Glutamatergic neuron (in vitro differentiated cells): ENCODE measurements around the gene KANSL1L. TPM values are rescaled to one million over a fixed set of nuclear protein-coding genes. Genes with fewer than 3 reads are reported as not detected.
A peak's percentile ranks its signal among the peaks of the same experiment; 100 is the strongest.

Source experiments
- DNase-seq: peaks from one replicate; pipeline ENCODE4 v3.0.0; 2022
- H3K27ac Mint-ChIP-seq: one replicate; pipeline ENCODE4 v1.8.0; 2020; ENCODE audit warnings: mild to moderate bottlenecking, mixed read lengths, inconsistent platforms; ENCODE audit not compliant: unreplicated experiment
- H3K27me3 Mint-ChIP-seq: one replicate; pipeline ENCODE4 v1.8.0; 2020; ENCODE audit warnings: mild to moderate bottlenecking, moderate library complexity, mixed read lengths, inconsistent platforms; ENCODE audit not compliant: unreplicated experiment
- H3K36me3 Mint-ChIP-seq: one replicate; pipeline ENCODE4 v1.8.0; 2020; ENCODE audit warnings: mild to moderate bottlenecking, mixed read lengths, inconsistent platforms; ENCODE audit not compliant: unreplicated experiment
- H3K4me1 Mint-ChIP-seq: one replicate; pipeline ENCODE4 v1.8.0; 2020; ENCODE audit warnings: mild to moderate bottlenecking, low read depth, mixed read lengths, inconsistent platforms; ENCODE audit not compliant: unreplicated experiment
- H3K4me3 Mint-ChIP-seq: one replicate; pipeline ENCODE4 v1.8.0; 2020; ENCODE audit warnings: mild to moderate bottlenecking, mixed read lengths, inconsistent platforms; ENCODE audit not compliant: unreplicated experiment
- H3K9me3 Mint-ChIP-seq: one replicate; pipeline ENCODE4 v1.8.0; 2020; ENCODE audit warnings: mild to moderate bottlenecking, moderate library complexity, mixed read lengths, inconsistent platforms; ENCODE audit not compliant: unreplicated experiment
- total RNA-seq: library from RNA; stranded (reverse); fragmentation: NEBNext Ultra II Directional; extraction: Animal tissue kit (Norgen Biotek cat#: 25700); gene quantifications from one replicate; pipeline ENCODE4 v1.2.1, GENCODE V29; 2021; ENCODE audit not compliant: unreplicated experiment
- TF ChIP-seq, protein P1 (sequence below): fragments of 200-600 bp; sonication (generic); IDR thresholded peaks from one replicate; pipeline ENCODE4 v1.5.0; 2021; ENCODE audit not compliant: partially characterized antibody, unreplicated experiment

The KANSL1L gene
- total RNA-seq, 1 donor from 2014 or later: 26.4 TPM

DNA sequence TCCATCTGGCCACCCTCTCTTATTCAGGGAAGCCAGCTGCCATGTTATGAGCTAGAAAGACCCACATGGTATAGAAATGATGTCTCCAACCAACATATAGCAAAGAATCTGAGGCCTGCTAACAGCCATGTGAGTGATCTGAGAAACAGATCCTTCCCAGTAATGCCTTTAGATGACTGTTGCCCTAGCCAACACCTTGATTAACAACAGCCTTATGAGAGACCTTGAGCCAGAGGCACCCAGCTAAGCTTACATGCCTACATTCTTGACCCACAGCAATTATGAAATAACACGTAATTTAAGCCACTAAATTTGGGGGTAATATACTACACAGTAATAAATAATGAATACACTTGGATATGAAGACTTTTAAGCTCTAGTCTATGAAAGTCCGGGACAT is 13.0 kb downstream of the KANSL1L start:
- no peak overlapping the region for H3K4me3 Mint-ChIP-seq
- TF ChIP-seq, protein P1, sequence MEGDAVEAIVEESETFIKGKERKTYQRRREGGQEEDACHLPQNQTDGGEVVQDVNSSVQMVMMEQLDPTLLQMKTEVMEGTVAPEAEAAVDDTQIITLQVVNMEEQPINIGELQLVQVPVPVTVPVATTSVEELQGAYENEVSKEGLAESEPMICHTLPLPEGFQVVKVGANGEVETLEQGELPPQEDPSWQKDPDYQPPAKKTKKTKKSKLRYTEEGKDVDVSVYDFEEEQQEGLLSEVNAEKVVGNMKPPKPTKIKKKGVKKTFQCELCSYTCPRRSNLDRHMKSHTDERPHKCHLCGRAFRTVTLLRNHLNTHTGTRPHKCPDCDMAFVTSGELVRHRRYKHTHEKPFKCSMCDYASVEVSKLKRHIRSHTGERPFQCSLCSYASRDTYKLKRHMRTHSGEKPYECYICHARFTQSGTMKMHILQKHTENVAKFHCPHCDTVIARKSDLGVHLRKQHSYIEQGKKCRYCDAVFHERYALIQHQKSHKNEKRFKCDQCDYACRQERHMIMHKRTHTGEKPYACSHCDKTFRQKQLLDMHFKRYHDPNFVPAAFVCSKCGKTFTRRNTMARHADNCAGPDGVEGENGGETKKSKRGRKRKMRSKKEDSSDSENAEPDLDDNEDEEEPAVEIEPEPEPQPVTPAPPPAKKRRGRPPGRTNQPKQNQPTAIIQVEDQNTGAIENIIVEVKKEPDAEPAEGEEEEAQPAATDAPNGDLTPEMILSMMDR: no peak
- peaks cover 2% of the 10 kb centered on the region for H3K27me3 Mint-ChIP-seq
- no peak for DNase-seq
- peak overlapping the region; percentile 65 for H3K27ac Mint-ChIP-seq
- H3K36me3 Mint-ChIP-seq: no peaks in the 10 kb centered on the region
- peaks cover 2% of the 10 kb centered on the region for H3K4me1 Mint-ChIP-seq
- H3K9me3 Mint-ChIP-seq: no peaks in the 10 kb centered on the region

DNA sequence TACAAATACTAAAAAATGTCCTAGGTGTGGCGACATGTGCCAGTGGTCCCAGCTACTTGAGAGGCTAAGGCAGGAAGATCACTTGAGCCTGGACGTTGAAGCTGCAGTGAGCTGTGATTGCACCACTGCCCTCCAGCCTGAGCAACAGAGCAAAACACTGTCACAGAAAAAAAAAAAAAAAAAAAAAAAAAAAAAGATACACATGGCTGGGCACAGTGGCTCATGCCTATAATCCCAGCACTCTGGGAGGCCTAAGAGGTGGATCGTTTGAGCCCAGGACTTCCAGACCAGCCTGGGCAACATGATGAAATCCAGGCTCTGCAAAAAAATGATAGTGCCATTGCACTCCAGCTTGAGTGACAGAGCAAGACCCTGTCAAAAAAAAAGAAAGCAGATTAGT is 13.7 kb downstream of the KANSL1L start:
- H3K4me3 Mint-ChIP-seq: no peak overlapping the region
- H3K27ac Mint-ChIP-seq: peak overlapping the region; percentile 65
- H3K9me3 Mint-ChIP-seq: no peaks in the 10 kb centered on the region
- H3K4me1 Mint-ChIP-seq: no peaks in the 10 kb centered on the region
- no peaks in the 10 kb centered on the region for H3K36me3 Mint-ChIP-seq
- TF ChIP-seq, protein P1: no peak
- DNase-seq: no peak
- peaks cover 2% of the 10 kb centered on the region for H3K27me3 Mint-ChIP-seq

DNA sequence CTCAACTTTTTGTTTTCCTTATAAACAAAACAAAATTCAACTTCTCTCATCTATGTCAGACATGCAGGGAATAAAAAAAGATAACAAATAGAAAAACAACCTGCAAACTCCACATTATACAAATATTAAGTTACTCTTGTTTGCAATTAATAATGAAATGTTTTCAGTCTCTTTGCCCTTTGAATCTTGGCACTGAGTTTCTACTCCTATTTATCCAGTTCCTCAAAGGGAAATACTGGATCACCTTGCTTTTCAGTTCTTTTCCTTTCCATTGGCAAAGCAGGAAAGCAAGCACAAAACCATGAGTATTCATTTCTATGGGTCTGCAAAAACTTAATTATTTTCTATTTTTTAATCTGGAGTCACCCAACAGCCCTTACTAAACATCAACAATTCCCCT is 23.6 kb downstream of the KANSL1L start:
- no peak overlapping the region for H3K4me3 Mint-ChIP-seq
- H3K9me3 Mint-ChIP-seq: no peaks in the 10 kb centered on the region
- no peaks in the 10 kb centered on the region for H3K4me1 Mint-ChIP-seq
- no peak overlapping the region for H3K27ac Mint-ChIP-seq
- H3K27me3 Mint-ChIP-seq: no peaks in the 10 kb centered on the region
- no peak for DNase-seq
- TF ChIP-seq, protein P1: no peak
- peaks cover 25% of the 10 kb centered on the region for H3K36me3 Mint-ChIP-seq

DNA sequence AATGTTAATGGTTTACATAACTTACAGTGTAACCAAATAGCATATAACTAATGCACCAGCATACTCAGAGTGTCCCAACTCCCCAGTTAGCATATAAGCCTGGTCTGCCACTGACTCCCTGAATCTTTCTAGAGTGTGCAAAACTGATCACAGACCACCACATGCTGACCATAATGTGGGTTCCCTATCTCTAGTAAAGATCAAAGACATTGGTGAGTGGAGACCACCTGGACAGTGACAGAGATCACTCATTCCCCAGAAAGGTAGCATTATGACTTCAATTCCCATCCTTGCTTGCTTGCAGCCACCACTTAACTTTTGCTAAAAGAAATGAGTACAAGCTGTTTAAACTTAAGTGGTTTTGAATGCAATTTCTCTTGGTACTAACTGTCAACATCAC is 39.0 kb downstream of the KANSL1L start:
- Mint-ChIP-seq H3K27ac (no peak overlapping the region), H3K9me3 (no peaks in the 10 kb centered on the region), H3K27me3 (no peaks in the 10 kb centered on the region), H3K36me3 (peaks cover 2% of the 10 kb centered on the region), H3K4me1 (no peaks in the 10 kb centered on the region), H3K4me3 (no peak overlapping the region)
- DNase-seq: no peak
- TF ChIP-seq, protein P1: no peak

DNA sequence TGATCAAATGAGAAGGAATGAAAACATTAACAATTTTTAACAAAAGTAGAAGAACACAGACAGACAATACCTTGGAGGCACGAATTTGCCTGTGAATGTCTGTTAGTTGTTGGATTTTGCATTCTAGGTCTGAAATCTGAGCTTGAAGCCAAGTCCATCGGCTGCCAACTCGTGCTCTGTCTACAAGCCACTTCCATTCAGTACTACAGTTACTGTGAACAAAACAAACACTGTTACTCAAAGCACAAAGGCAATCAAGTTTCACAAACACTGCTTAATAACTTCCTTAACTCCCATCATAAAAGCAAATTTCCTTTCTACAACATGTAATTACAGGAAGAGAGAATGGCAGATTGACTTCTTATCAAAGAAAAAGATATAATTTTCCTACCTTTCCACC is 42.2 kb downstream of the KANSL1L start:
- no peaks in the 10 kb centered on the region for H3K9me3 Mint-ChIP-seq
- H3K4me3 Mint-ChIP-seq: no peak overlapping the region
- TF ChIP-seq, protein P1: no peak
- no peaks in the 10 kb centered on the region for H3K4me1 Mint-ChIP-seq
- H3K27ac Mint-ChIP-seq: no peak overlapping the region
- DNase-seq: no peak
- H3K27me3 Mint-ChIP-seq: no peaks in the 10 kb centered on the region
- H3K36me3 Mint-ChIP-seq: peaks cover 21% of the 10 kb centered on the region
